Stomach (tissue), 9 donors: ENCODE results near the gene MS4A8. TPM values are rescaled to one million over a fixed set of nuclear protein-coding genes. Genes with fewer than 3 reads are reported as not detected.

ENCODE experiments used
- DNase-seq, 2 donors: peaks; one replicate each; pipeline versions ENCODE4 v3.0.0 to v3.0.0-alpha.2; 2013 to 2019
- H3K27ac ChIP-seq, 5 donors: fragments of 200-600 bp in 4 of 5; sonication (generic) in 4 of 5; one replicate each; pipeline ENCODE4 v1.5.1; 2013 to 2019; ENCODE audit warnings: mild to moderate bottlenecking in 1 of 5, moderate library complexity in 1 of 5
- H3K27me3 ChIP-seq, 3 donors: fragments of 200-600 bp; sonication (generic); one replicate each; pipeline ENCODE4 v1.5.1; 2017 to 2019; ENCODE audit warnings: mixed run types in 1 of 3
- H3K36me3 ChIP-seq, 4 donors: fragments of 200-600 bp; sonication (generic); 1 replicate in 3 of 4; 2 replicates in 1 of 4; pipeline ENCODE4 v1.5.1; 2016 to 2019
- H3K4me1 ChIP-seq, 4 donors: fragments of 200-600 bp; sonication (generic); one replicate each; pipeline ENCODE4 v1.5.1; 2016 to 2019
- H3K4me3 ChIP-seq, 4 donors: fragments of 200-600 bp; sonication (generic) in 3 of 4; one replicate each; pipeline ENCODE4 v1.5.1; 2016 to 2019; ENCODE audit warnings: mild to moderate bottlenecking in 1 of 4
- H3K9me3 ChIP-seq, 4 donors: fragments of 200-600 bp; sonication (generic); one replicate each; pipeline ENCODE4 v1.5.1; 2016 to 2019
- CTCF ChIP-seq, 7 experiments: fragments of 450-650 bp in 4 of 7; fragments of 200-600 bp in 3 of 7; sonication (generic) in 3 of 7; IDR thresholded peaks; one replicate each; pipeline ENCODE4 v1.5.1; 2016 to 2019; ENCODE audit warnings: antibody characterized with exemption in 7 of 7, control low read depth in 2 of 7, mild to moderate bottlenecking in 1 of 7
- EP300 ChIP-seq: sonication (generic); formaldehyde crosslinking; IDR thresholded peaks from one replicate; pipeline ENCODE4 v1.6.1; 2017; ENCODE audit warnings: antibody characterized with exemption
- POLR2A ChIP-seq, 4 donors: fragments of 450-650 bp; IDR thresholded peaks; one replicate each; pipeline ENCODE4 v1.6.1; 2016; ENCODE audit warnings: antibody characterized with exemption in 4 of 4, control low read depth in 2 of 4, mild to moderate bottlenecking in 1 of 4, moderate library complexity in 1 of 4
- POLR2AphosphoS5 ChIP-seq, 3 donors: sonication (generic); formaldehyde crosslinking; IDR thresholded peaks; one replicate each; pipeline ENCODE4 v1.6.1; 2016; ENCODE audit warnings: antibody characterized with exemption in 3 of 3
- WGBS, 5 donors: extraction: QIAGEN DNeasy Blood & Tissue Kit in 3 of 5; methylation state at CpG; one replicate each; pipeline versions ENCODE4 v1.1.5 to v1.1.7; 2013 to 2018; 5-methylcytosine and 5-hydroxymethylcytosine counted together
- intact Hi-C: fragments of 100-400 bp; cut with DNase I; formaldehyde crosslinking; loops from one replicate; pipeline ENCODE4 v1.15.1; 2023; ENCODE audit warnings: low total_unique reads
- polyA plus RNA-seq, 3 donors: library from polyadenylated mRNA; stranded (reverse); fragments of 200-250 nt; gene quantifications; one replicate each; pipeline ENCODE4 v1.2.3, GENCODE V29; 2013
- total RNA-seq, 5 donors: library from RNA; depleted of rRNA; stranded (reverse); fragments of >200 nt; gene quantifications; one replicate each; pipeline versions ENCODE4 v1.1.0 to v1.2.3, GENCODE V29; 2014 to 2016
- donor health status: healthy with polysubstance abuse.
- donor health status: Bipolar disorder and iron deficiency.
- donor health status: healthy.

The MS4A8 gene
- total and polyA plus RNA-seq, 8 donors = 2.3 to 8.9 (median 5.7) TPM; not detected in 1

- Histone ChIP-seq H3K9me3 (peaks cover 0 to 7% (median 0%) of the 10 kb centered on the region in 4 donors), H3K36me3 (no peaks in the 10 kb centered on the region), H3K4me3 (no peak overlapping the region), H3K27ac (no peak overlapping the region), H3K4me1 (no peaks in the 10 kb centered on the region), H3K27me3 (no peaks in the 10 kb centered on the region)
- intact Hi-C loops = no loop called here
- no peak for DNase-seq
- WGBS, 5 donors = 79 to 89% (median 83%) methylated on average over 3 of the region's 3 CpGs
- no peak for TF ChIP-seq POLR2AphosphoS5 (IDR thresholded peaks at IDR 0.05)
- no peak for TF ChIP-seq EP300
- no peak for TF ChIP-seq POLR2A (IDR thresholded peaks at IDR 0.05)
- no peak for TF ChIP-seq CTCF (IDR thresholded peaks at IDR 0.05)
Measured at GRCh38 chr11:60741421-60741820, 42.0 kb downstream of the MS4A8 start.

GRCh38 chr11:60743058-60743457 is 43.6 kb downstream of the MS4A8 start:
- Histone ChIP-seq H3K27ac (no peak overlapping the region), H3K9me3 (peaks cover 0 to 7% (median 0%) of the 10 kb centered on the region in 4 donors), H3K36me3 (no peaks in the 10 kb centered on the region), H3K4me3 (no peak overlapping the region), H3K27me3 (no peaks in the 10 kb centered on the region), H3K4me1 (no peaks in the 10 kb centered on the region)
- 47 to 74% (median 65%) methylated on average over 1 of the region's 1 CpG for WGBS, 5 donors
- DNase-seq = peak in 1 of 2 donors; percentile 35
- intact Hi-C loops = no loop called here
- no peak for TF ChIP-seq EP300
- no peak for TF ChIP-seq POLR2A (IDR thresholded peaks at IDR 0.05)
- no peak for TF ChIP-seq CTCF (IDR thresholded peaks at IDR 0.05)
- TF ChIP-seq POLR2AphosphoS5 (IDR thresholded peaks at IDR 0.05) = no peak

GRCh38 chr11:60744114-60744513 is 44.7 kb downstream of the MS4A8 start:
- intact Hi-C loops = no loop called here
- DNase-seq = no peak
- peaks cover 0 to 7% (median 0%) of the 10 kb centered on the region in 4 donors for H3K9me3 ChIP-seq
- TF ChIP-seq POLR2AphosphoS5 (IDR thresholded peaks at IDR 0.05) (no peak), POLR2A (IDR thresholded peaks at IDR 0.05) (no peak), EP300 (no peak), CTCF (IDR thresholded peaks at IDR 0.05) (no peak)
- H3K4me3 ChIP-seq = no peak overlapping the region
- 52 to 91% (median 76%) methylated on average over 5 of the region's 5 CpGs for WGBS, 5 donors
- H3K4me1 ChIP-seq = no peaks in the 10 kb centered on the region
- no peaks in the 10 kb centered on the region for H3K36me3 ChIP-seq
- peaks cover 0 to under 1% (median 0%) of the 10 kb centered on the region in 3 donors for H3K27me3 ChIP-seq
- no peak overlapping the region for H3K27ac ChIP-seq

- H3K27me3 ChIP-seq = peaks cover 0 to 22% (median 0%) of the 10 kb centered on the region in 3 donors
- H3K27ac ChIP-seq = no peak overlapping the region
- peaks cover 0 to 2% (median 0%) of the 10 kb centered on the region in 4 donors for H3K9me3 ChIP-seq
- WGBS, 5 donors = 95 to 97% (median 97%) methylated on average over 11 to 14 of the region's 14 CpGs
- TF ChIP-seq EP300 = no peak
- no peak for TF ChIP-seq CTCF (IDR thresholded peaks at IDR 0.05)
- no peak for TF ChIP-seq POLR2AphosphoS5 (IDR thresholded peaks at IDR 0.05)
- TF ChIP-seq POLR2A (IDR thresholded peaks at IDR 0.05) = peak in 1 of 4 donors; percentile 38
- H3K4me1 ChIP-seq = no peaks in the 10 kb centered on the region
- intact Hi-C loops = no loop called here
- H3K4me3 ChIP-seq = no peak overlapping the region
- no peak for DNase-seq
- no peaks in the 10 kb centered on the region for H3K36me3 ChIP-seq
Measured at GRCh38 chr11:60747359-60747873, 48.0 kb downstream of the MS4A8 start.
